Epithelial cell of proximal tubule (primary cell): ENCODE data around the gene PTPRN2. TPM values are rescaled to one million over a fixed set of nuclear protein-coding genes. Genes with fewer than 3 reads are reported as not detected.

Experiments
- DNase-seq: peaks from one replicate; pipeline ENCODE4 v3.0.0-alpha.2; 2011; ENCODE audit warnings: low read depth
- H3K4me3 ChIP-seq: 2 replicates; pipeline ENCODE4 v1.5.1; 2011; ENCODE audit warnings: low read depth, mild to moderate bottlenecking, low read length
- total RNA-seq: library from RNA; depleted of rRNA; stranded (reverse); fragments of >200 nt; gene quantifications from 2 replicates; pipeline ENCODE4 v1.2.3, GENCODE V29; 2015
- TF ChIP-seq, protein P1 (sequence below): conservative IDR thresholded peaks from 2 replicates; pipeline ENCODE4 v1.5.1; 2012; ENCODE audit warnings: low read depth, mild to moderate bottlenecking, low read length

Gene PTPRN2
- total RNA-seq, 1 donor from 2014 or later, result 2.8 TPM

DNA sequence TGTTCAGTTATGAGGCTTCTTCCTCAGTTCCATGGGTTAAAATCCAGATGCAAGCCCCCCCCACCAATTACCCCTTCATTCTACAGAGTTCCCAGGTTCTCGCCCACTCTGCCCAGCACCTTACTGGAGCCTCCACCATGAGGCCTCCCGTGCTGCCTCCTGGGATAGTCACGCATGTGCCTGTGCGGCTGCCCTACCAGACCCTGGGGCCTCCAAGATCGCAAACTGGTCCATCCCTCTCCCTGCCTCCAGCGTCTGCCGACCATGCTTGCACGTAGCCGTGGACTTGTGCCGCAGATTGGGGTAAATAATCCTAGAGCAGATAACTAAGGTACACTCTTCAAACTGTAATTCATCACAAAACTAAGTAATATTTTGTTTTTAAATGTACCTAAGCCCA, 611.2 kb downstream of the PTPRN2 start:
- no peak overlapping the region for H3K4me3 ChIP-seq
- TF ChIP-seq, protein P1, sequence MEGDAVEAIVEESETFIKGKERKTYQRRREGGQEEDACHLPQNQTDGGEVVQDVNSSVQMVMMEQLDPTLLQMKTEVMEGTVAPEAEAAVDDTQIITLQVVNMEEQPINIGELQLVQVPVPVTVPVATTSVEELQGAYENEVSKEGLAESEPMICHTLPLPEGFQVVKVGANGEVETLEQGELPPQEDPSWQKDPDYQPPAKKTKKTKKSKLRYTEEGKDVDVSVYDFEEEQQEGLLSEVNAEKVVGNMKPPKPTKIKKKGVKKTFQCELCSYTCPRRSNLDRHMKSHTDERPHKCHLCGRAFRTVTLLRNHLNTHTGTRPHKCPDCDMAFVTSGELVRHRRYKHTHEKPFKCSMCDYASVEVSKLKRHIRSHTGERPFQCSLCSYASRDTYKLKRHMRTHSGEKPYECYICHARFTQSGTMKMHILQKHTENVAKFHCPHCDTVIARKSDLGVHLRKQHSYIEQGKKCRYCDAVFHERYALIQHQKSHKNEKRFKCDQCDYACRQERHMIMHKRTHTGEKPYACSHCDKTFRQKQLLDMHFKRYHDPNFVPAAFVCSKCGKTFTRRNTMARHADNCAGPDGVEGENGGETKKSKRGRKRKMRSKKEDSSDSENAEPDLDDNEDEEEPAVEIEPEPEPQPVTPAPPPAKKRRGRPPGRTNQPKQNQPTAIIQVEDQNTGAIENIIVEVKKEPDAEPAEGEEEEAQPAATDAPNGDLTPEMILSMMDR, result no peak
- DNase-seq, result no peak

DNA sequence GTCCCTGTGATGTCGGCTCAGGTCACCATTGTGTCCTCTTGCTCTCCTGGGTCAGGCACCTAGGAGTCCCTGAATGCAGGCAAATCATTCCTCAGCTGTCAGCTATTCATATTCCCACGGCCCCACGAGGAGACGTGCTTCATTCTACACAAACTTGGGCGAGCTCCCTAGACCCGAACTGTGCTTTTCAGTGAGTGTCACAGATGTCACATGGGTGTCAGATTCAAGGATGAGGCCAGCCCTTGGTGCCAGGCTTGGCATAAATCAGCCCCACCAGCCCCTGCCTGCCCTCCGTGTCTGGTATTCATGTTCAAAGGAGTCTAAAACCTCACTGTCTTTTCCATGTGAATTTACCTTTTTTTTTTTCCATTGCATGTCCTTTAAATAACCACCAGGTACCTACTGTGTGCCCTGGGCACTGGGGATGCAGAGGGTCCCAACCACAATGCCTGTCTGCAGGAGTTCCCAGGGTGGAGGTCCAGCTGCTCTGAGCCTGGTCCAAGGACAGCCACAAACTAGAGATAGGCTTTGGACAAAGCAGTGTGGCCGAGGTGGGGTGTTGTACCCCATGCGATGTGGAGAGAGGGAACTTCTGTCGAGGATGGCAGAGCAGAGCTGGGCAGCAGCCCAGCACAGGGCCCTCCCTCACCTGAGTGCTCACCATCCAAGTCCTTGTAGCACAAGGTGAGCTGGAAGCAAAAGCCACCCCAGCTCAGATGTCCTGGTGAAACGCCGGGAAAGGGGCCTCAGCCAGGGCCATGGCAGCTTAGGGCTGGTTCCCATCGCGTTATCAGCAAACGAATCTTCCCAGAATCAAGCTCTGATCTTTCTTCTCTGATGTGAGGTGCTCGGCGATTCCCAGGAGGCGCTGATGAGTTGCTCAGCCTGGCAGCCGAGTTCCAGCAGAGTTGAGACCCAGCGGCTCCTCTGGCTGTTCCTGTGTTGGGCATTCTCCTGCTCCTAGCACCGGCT, 611.9 kb downstream of the PTPRN2 start:
- no peak for DNase-seq
- TF ChIP-seq, protein P1, result no peak
- H3K4me3 ChIP-seq, result no peak overlapping the region

DNA sequence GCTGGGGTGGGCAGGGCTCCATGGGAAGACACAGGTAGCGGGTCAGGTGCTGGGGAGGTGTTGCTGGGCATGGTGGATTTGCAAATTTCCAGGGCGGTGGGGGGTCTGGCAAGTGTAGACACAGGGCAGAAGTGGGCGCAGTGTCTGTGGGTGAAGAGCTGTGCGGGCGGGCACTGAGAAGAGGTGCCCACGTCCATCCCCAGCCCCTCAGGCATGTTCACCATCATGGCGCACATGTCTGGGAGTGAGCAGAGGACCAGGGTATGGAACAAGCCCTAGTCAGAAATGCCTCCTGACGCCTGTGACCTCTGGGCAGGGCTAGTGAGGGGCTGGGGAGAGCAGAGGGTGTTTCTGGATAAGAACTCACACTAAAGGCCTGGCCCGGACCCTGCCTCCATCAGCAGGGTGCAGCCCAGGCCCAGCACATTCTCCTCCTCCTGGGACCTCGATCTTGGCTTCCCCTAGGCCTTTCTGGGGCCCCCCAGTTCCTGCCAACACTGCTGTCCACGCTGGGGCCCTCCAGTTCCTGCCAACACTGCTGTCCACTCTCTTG, 612.9 kb downstream of the PTPRN2 start:
- DNase-seq, result no peak
- TF ChIP-seq, protein P1, result no peak
- no peak overlapping the region for H3K4me3 ChIP-seq

DNA sequence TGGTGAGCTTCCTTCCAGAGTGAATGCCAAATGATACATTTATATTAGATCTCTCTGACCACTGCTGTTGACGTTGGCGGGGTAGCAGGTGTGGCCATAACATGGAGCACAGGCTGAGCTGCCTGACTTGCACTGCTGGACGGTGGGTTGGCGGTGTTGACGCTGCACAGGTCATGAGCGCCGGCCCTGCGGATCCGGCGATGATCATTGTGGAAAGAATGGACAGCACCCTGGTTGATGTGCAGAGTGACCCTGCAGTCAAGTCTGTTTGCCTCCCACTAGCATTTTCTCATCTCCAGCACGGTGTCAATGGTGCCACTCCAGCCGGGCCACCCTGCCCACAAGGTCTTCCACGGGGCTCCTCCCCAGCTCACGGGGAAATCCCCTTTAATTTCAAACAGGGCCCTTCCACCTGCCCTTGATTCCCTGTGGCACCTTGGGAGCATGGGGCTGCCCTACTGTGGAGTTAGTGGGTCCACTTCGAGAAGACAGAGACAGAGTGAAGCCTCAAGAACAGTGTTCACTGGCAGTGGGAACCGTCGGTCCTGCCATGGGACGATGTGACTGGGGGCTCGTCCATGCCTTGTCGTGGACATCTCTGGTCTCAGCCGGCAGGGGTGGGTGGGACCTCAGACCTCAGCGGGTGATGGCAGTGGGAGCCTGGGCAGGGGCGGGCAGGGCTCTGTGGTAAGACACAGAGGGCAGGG, 613.5 kb downstream of the PTPRN2 start:
- DNase-seq, result no peak
- H3K4me3 ChIP-seq, result no peak overlapping the region
- TF ChIP-seq, protein P1, result no peak

DNA sequence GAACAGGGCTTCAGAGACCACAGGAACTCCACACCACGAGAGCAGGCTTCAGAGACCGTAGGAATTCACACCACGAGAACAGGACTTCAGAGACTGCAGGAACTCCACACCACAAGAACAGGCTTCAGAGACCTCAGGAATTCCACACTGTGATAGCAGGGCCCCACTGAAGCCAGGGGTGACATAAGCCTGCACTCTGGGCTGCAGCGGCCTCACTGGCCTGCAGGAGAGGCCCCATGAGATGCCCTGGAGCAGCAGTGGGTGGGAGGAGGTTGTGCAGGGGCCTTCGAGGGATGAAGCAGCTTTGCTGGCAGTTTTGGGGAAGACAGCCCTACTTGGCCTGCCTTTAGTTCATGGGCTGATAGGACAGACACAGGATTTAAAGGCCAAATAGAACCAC, 614.7 kb downstream of the PTPRN2 start:
- DNase-seq, result no peak
- H3K4me3 ChIP-seq, result no peak overlapping the region
- TF ChIP-seq, protein P1, result no peak

DNA sequence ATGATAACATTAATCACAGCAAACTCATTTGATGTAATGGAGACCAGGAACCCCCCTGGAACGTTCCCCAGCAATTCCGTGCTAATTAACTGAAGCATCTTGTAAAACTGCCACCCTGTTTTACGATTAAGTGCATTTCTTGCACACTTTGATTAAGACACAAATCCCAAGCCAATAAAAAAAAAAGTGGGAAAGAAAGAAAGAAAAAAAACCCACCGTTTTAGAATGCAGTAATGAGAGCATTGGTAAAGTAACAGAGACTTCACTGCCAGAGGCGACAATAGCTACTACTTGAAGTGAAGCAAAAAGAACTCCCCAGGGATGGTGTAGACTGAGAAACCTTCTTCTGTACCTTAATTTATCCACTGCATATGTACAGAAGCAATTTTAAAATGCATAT, 616.1 kb downstream of the PTPRN2 start:
- DNase-seq, result no peak
- no peak overlapping the region for H3K4me3 ChIP-seq
- TF ChIP-seq, protein P1, result no peak
